HG03139 (cell line): ENCODE measurements around the gene KIRREL2.

Source experiments
- ATAC-seq: cut with Tn5 transposase; IDR thresholded peaks from one replicate; pipeline ENCODE4 v1.9.1; 2021; ENCODE audit not compliant: unreplicated experiment

The KIRREL2 gene

DNA sequence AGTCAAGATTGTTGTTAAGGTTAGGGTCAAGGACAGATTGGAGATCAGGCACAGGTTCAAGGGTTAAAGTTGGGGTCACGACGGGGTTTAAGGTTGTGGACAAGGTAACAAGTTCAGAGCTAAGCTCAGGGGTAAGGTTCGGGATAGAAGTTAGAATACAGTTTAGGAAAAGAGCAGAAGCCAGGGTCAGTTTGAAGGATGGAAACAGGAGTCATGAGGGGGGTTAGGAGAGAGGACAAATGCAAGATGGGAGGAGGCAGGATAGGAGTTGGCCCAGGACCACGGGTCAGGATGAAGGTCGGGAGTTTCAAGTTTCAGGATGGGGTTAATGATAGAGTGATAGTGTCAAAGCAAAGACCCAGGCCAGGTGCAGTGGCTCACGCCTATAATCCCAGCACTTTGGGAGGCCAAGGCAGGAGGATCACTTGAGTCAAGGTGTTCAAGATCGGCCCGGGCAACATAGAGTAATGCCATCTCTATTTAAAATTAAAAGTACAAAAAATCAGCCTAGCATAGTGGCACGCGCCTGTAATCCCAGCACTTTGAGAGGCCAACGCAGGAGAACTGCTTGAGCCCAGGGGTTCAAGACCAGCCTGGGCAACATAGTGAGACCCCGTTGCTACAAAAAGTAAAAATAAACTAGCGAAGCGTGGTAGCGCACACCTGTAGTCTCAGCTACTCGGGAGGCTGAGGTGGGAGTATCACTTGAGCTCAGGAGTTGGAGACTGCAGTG, 12.1 kb upstream of the KIRREL2 start:
- no peak for ATAC-seq

DNA sequence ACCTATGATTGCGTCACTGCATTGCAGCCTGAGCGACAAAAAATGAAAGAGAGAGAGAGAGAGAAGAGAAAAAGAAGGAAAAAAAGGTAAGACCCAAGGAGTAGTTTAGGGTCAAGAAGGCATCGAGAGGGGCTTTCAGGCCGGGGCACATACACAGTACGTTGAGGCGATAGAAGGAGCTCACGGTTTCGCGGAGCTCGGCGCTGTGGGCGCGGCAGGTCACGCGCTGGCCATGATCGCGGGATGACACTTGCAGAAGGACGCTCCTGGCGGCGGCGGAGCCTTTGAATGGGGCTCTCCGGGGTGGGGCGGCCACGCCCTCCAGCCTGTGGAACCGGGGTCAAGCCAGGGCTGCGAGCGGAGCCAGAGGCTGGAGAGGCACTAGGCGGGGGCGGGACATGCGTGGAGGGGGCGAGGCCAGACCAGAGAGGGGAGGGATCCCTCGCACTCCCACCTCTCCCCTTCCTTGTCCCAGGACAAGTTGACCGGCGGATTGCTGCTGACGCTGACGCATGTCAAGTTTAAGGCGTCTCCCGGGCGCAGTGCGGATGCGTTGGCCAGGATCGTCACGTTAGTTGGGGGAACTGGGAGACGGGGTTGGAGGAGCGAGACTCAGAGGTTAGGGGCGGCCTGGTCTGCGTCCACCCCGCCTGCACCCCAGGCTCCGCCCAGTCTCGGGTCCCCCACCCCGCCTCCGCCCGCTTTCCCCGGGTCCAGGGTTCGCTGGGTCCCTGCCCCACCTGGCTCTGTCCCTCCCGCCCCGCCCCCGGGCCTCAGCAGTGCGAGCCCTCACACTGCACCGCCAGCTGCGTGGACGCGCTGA, 11.3 kb upstream of the KIRREL2 start:
- ATAC-seq, result no peak

DNA sequence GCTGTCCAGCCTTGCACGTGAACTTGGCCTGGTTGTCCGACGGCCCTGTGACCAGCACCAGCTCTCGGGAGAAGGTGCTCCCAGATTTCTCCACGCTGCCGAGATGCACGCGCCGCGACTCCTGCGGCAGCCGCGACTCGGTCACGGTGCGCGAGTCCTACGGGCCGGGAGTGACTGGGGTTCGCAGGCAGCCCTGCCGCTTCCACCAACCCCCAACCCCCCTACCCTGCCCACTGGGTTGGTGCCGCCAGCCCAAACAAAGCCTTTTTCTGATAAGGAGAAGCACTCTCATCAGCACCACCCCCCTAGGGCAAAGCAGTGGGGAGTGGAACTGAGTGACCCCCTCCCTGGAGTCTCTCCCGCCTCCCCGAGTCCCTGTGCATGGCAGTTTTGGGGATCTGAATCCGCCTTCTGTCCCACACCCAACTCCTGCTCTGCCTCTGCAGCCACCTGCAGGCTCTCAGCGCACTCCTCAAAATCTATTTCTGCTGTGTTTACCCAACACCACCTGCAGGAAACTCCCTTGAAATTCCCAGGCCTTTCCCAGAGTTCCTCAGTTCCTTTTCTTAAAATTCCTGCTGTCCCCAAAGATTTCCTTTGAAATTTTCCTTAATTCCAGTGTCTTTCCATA, 10.6 kb upstream of the KIRREL2 start:
- ATAC-seq, result no peak

DNA sequence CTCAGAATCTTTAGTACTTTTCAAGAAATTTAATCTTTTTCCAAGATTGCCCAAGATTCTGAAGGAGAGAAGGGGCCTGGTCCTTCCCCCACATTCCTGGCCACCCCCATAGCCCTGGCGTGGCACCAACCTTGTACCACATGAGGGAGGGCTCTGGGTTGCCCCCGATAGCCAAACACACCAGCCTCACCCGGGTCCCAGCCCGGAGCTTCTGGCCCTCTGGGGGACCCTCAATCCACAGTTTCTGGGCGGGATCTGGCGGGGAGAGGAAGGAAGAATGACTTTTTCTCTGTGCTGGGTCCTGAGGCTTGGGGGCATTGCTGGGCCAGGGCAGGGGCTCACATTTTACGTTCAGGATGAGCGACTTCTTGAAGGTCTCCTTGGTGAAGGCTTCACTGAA, 8.8 kb upstream of the KIRREL2 start:
- no peak for ATAC-seq

DNA sequence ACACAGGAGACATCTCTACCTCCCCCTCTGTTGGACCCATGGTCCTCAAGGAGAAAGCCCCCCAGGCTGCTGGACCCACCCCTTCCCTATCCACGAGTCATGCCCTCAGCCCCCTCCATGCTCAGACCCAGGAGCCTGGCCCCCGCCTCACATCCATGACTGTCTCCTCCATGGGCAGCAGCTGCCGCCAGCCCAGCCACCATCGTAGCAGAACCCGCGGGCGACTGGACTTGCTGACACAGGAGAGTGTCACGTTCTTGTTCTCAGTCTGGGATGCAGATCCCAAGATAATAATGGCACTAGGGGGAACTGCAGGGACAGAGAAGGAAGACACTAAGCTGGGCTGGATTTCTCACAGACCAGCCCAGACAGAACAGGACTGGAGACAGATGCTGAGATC, 8.2 kb upstream of the KIRREL2 start:
- no peak for ATAC-seq

DNA sequence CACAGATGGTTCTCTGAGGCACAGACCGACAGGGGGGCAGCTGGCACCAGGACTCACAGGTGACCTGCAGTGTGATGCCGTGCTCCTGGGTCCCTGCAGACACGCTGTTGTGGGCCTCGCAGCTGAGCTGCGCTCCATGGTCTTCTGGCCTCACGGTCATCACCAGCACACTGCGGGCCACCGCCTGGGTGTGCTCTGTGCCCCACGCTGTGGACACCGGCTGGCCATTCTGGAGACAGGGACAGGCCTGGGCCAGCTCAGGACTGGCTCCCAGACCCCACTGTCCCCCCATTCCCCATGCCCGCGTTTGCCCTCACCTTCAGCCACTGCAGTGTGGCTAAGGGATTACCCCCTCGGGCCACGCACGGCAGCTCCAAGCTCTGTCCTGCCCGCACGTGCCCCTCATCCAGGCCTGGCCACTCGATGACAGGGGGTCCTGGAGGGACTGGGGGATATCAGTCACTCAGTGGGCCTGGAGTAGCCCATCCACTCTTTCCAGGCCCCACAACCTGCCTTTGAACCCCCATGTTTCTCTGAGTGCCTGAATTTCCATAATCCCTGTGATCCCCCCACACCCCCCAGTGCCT, 7.7 kb upstream of the KIRREL2 start:
- ATAC-seq, result no peak

DNA sequence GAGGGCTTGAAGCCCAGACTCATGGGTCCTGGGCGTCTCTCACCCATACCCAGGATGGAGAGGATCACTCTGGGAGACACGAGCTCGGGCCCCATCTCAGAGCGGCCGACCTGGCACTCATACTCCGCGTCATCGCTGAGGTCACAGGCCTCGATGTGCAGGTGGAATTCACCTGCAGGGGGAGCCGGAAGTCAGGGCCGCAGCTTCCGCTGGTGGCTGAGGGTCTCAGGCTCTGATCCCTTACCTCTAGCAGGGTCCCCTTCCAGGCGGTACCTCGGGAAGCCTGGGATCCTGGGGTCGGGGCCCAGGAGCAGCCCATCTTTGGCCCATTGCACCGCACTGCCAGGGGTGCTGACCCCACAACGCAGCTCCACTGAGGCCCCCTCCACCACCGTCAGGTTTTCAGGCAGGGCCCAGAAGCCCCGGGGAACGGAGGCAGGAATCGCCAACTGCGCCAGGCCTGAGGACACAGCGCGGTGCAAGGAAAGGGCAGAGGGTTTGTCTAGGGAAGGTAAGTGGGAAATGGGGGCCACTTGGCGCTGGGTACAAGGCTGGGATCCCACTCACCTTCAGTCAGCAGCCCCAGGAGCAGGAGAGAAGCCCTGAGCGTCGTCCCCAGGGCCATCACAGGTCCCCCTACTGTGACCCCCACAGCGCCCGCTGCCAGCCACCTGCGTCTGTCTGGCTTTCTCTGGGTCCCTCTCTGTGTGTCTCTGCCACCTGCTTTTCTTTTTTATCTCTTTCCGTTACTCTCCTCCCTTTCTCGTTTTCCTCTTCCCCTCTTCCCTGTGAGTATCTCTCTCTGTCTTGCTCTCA, 5.3 kb upstream of the KIRREL2 start:
- ATAC-seq, result no peak

DNA sequence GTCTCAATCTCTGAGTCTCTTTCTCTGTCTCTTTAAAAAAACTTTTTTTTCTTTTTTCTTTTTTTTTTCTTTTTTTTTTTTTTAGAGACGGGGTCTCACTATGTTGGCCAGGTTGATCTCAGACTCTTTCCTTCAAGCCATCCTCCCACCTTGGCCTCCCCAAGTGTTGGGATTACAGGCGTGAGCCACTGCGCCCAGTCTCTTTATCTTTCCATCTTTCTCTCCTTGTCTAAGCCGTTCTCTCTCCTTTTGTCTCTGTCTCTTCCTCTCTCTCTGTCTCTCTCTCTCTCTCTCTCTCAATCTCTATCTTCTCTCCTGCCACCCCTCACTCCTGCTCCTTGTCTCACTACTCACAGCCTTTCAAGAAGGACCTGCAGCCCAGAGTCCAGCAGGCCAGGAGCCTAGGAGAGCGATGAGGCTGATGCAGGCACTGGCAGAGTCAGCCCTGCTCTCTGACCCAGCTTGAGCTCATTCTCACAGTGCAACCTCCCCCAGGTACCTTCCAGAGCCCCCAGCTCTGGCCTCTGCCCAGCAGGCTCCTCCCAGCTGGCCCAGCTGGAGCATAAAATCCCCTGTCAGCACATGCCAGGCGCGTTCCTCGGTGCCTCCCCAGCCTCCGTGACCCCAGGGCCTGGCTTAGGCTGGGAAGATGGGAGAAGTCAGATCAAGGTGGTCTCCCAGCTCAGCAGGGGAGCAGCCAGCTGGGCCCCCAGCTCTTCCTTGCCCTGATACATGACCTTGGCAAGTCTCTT, 4.5 kb upstream of the KIRREL2 start, which contains the start of gene NPHS1:
Gene NPHS1, minus strand, starts transcription at position 476 of the 752 bp plus-strand sequence. CDS start 667 bp downstream, outside the sequence.
- no peak for ATAC-seq

DNA sequence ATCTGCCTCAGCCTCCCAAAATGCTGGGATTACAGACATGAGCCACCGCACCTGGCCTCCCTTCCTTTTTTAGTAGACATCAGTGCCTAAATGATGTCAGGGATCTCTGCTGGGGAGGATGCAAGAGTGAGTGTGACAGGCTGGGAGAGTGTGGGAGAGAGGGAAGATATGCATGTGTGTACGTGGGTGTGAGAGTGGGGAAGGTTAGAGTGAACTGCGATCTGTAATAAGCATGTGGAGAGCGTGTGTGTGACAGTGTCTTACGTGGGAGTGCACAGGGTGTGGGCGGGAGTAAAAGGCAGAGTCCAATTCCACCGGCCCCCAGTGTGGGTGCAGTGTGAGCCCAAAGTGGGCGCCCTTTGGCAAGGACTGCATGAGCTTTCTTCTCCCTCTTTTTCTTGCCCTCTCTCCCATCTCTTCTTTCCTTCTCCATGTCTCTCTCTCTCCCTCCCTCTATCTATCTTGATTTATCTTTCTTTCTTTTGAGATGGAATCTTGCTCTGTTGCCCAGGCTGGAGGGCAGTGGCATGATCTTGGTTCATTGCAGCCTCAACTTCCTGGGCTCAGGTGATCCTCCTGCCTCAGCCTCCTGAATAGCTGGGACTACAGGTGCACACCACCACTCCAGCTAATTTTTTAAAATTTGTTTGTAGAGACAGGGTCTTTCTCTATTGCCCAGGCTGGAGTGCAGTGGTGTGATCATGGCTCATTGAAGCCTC, 3.5 kb upstream of the KIRREL2 start:
- ATAC-seq, result no peak

DNA sequence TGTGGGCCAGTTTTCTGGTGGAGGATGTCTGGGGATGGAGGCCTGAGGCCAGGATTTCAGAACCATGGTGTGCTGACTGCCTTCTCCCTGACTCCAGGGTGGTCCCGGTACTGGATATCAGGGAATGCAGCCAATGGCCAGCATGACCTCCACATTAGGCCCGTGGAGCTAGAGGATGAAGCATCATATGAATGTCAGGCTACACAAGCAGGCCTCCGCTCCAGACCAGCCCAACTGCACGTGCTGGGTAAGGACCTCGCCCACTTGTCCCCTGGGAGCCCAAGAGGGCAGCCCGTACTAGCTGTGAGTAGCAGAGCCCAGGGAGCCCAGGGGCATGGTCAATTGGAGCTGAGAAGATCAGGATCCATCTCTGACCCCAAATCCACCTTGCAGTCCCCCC, 1.6 kb downstream of the KIRREL2 start:
- no peak for ATAC-seq

DNA sequence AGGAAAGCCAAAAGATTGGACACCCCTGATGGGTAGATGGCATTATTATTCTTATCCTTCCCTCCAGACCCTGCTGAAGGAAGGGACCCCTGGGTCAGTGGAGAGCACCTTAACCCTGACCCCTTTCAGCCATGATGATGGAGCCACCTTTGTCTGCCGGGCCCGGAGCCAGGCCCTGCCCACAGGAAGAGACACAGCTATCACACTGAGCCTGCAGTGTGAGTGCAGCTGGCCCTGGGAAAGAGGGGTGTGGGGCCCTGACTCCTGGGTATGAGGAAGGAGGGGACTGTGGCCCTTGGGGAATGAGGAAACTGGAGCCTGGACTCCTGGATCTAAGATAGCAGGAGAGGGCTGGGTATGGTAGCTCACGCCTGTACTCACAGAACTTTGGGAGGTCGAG, 2.7 kb downstream of the KIRREL2 start:
- no peak for ATAC-seq

DNA sequence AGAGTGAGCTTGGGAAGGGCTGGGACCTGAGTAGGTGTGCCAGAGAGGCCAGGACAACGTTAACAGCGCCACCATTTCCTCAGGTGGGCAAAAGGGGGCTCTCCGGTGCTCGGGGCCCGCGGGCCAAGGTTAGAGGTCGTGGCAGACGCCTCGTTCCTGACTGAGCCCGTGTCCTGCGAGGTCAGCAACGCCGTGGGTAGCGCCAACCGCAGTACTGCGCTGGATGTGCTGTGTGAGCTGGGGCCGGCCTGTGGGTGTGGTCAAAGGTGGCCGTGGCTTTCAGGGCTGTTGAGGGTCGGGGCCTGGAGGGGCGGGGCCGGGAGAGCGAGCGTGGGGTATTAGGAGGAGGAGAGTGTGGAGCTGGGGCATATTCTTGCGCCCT, 3.7 kb downstream of the KIRREL2 start:
- no peak for ATAC-seq

DNA sequence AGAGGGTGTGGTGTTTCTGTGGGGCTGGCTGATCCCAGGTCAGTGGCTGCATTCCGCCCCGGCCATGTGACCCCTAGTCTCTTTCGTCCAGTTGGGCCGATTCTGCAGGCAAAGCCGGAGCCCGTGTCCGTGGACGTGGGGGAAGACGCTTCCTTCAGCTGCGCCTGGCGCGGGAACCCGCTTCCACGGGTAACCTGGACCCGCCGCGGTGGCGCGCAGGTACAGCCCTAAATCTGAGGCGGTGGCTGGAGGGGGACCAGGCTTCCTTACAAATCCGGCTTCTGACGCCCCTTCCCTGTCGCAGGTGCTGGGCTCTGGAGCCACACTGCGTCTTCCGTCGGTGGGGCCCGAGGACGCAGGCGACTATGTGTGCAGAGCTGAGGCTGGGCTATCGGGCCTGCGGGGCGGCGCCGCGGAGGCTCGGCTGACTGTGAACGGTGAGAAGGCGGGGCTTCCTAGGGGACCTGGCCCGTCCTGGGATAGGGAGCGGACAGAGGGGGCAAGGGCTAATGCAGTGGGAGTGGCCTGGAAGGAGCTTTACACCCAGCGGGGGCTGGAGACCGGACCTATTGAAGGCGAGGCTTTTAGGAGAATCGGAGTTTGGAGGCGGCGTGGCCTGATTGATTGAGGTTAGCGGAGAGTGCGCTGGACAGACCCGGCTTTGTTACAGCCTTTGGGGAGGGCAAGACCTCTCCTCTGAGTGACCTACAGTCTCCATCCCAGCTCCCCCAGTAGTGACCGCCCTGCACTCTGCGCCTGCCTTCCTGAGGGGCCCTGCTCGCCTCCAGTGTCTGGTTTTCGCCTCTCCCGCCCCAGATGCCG, 4.3 kb downstream of the KIRREL2 start:
- no peak for ATAC-seq

DNA sequence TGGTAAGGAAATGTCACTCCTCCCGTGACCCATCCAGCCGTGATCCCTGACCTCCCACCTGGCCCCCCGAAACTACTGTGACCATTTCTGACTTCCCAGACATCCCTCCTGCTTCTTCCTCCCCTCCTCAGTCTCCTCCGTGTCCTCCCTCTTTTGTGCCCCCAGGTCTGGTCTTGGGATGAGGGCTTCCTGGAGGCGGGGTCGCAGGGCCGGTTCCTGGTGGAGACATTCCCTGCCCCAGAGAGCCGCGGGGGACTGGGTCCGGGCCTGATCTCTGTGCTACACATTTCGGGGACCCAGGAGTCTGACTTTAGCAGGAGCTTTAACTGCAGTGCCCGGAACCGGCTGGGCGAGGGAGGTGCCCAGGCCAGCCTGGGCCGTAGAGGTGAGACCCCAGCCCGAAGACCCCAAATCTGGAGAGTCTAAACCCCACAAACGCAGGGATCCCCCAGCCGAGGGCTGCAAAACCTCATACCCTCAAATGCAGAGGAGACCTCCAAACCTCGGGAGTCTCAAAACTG, 5.0 kb downstream of the KIRREL2 start:
- no peak for ATAC-seq

DNA sequence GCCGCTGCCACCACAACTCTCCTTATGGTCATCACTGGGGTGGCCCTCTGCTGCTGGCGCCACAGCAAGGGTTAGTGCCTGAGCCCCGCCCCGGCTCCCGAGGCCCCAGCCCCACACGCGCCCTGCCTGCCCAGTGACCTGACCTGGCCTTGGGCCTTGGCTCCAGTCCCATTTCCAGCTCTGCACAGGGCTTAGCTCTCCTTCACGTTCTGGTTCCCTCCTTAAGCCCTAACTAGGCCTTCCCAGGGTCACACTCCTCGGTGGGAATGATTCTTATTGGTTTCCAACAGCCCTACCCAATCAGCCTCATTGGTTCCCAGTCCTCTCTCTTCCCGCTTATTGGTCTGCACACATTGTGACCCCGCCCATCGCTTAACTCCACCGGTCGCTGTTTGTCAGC, 5.8 kb downstream of the KIRREL2 start:
- ATAC-seq, result no peak

DNA sequence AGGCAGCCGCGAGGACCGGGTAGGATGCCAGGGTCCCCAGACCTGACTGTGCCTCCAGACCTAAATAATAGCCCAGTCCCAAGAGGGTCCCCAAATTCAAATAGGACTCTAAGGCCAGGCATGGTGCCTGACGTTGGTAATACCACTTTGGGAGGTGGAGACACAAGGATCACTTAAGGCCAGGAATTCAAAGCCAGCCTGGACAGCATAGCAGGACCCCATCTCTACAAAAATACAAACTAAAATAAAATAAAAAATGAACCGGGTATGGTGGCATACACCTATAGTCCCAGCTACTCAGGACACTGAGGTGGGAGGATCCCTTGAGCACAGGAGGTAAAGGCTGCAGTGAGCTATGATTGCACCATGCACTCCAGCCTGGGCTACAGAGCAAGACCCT, 6.3 kb downstream of the KIRREL2 start:
- no peak for ATAC-seq

DNA sequence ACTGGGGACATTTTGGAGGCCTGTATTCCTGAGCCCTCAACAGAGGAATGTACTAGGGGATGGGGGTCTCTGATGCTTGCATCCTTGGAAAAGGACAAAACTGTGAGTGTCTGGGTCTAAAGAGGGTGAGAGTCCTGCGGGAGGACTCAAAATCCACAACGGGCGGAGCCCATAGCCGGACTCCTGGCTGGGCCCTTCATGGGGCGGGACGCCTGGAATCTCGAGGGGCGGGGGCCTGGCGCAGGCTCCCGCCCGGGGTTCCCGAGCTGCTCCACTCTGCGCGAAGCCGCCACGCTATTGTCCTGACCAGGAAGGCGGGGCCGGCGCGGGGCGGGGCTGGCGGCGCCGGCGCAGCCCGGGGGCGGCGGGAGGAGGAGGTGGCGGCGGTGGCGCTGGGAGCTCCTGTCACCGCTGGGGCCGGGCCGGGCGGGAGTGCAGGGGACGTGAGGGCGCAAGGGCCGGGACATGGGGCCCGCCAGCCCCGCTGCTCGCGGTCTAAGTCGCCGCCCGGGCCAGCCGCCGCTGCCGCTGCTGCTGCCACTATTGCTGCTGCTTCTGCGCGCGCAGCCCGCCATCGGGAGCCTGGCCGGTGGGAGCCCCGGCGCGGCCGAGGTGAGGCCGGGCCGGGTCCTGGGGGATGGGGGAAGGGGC, 11.6 kb downstream of the KIRREL2 start, which contains the start of gene APLP1:
Gene APLP1, plus strand, starts transcription at position 403 of the 651 bp plus-strand sequence. Its CDS starts 63 bp downstream, at position 466.
- ATAC-seq, result no peak
